Neural cell (in vitro differentiated cells): ENCODE data around the gene GRIP1. TPM values are rescaled to one million over a fixed set of nuclear protein-coding genes. Genes with fewer than 3 reads are reported as not detected.

ENCODE experiments used
- H2AFZ ChIP-seq: fragments of 200-600, 300-800 bp; sonication (generic), shearing (Covaris generic); 2 replicates; pipeline ENCODE4 v1.6.0; 2014; ENCODE audit warnings: low read depth, mild to moderate bottlenecking, antibody characterized with exemption, low read length, moderate library complexity
- H3F3A ChIP-seq: fragments of 200-600 bp; shearing (Covaris generic); 2 replicates; pipeline ENCODE4 v1.6.1; 2016; ENCODE audit warnings: mild to moderate bottlenecking, moderate library complexity, mixed read lengths, antibody characterized with exemption, low read length; ENCODE audit not compliant: insufficient read depth, poor library complexity, severe bottlenecking
- H3K27ac ChIP-seq: fragments of 200-600, 300-800 bp; sonication (generic), shearing (Covaris generic); 2 replicates; pipeline ENCODE4 v1.5.1; 2014; ENCODE audit warnings: mild to moderate bottlenecking, low read length, moderate library complexity
- H3K27me3 ChIP-seq: fragments of 300-800, 200-600 bp; sonication (generic), shearing (Covaris generic); 2 replicates; pipeline ENCODE4 v1.6.0; 2014; ENCODE audit warnings: mild to moderate bottlenecking, low read depth, low read length, moderate library complexity; ENCODE audit not compliant: insufficient read depth
- H3K36me3 ChIP-seq: fragments of 300-800, 200-600 bp; sonication (generic), shearing (Covaris generic); 2 replicates; pipeline ENCODE4 v1.5.1; 2014; ENCODE audit warnings: mild to moderate bottlenecking, antibody characterized with exemption, low read length, moderate library complexity; ENCODE audit not compliant: insufficient read depth
- H3K4me2 ChIP-seq: fragments of 300-800, 200-600 bp; sonication (generic), shearing (Covaris generic); 2 replicates; pipeline ENCODE4 v1.6.0; 2014; ENCODE audit warnings: mild to moderate bottlenecking, low read length
- H3K4me3 ChIP-seq: fragments of 300-800, 200-600 bp; sonication (generic), shearing (Covaris generic); 2 replicates; pipeline ENCODE4 v1.5.1; 2014; ENCODE audit warnings: mild to moderate bottlenecking, low read length, moderate library complexity
- H3K79me2 ChIP-seq: fragments of 200-600 bp; shearing (Covaris generic); replicated peaks from 2 replicates; pipeline ENCODE4 v1.6.0; 2014; ENCODE audit warnings: mild to moderate bottlenecking, low read length, moderate library complexity; ENCODE audit not compliant: insufficient read depth
- H3K9ac ChIP-seq: fragments of 300-800, 200-600 bp; sonication (generic), shearing (Covaris generic); 2 replicates; pipeline ENCODE4 v1.6.1; 2016; ENCODE audit warnings: mild to moderate bottlenecking, low read length, mixed read lengths
- H3K9me2 ChIP-seq: fragments of 200-600 bp; shearing (Covaris generic); 2 replicates; pipeline ENCODE4 v1.6.1; 2016; ENCODE audit warnings: mild to moderate bottlenecking, low read length, mixed read lengths; ENCODE audit not compliant: insufficient read depth
- H3K9me3 ChIP-seq: fragments of 200-600, 300-800 bp; sonication (generic), shearing (Covaris generic); 2 replicates; pipeline ENCODE4 v1.6.1; 2016; ENCODE audit warnings: mild to moderate bottlenecking, mixed run types, low read length, moderate library complexity, mixed read lengths
- H4K20me1 ChIP-seq: fragments of 200-600 bp; shearing (Covaris generic); 2 replicates; pipeline ENCODE4 v1.6.1; 2016; ENCODE audit warnings: mild to moderate bottlenecking, mixed run types; ENCODE audit not compliant: insufficient read depth
- EP300 ChIP-seq: fragments of 450-650 bp; conservative IDR thresholded peaks from 2 replicates; pipeline ENCODE4 v1.6.1; 2014; ENCODE audit warnings: antibody characterized with exemption, mild to moderate bottlenecking, moderate library complexity; ENCODE audit not compliant: poor library complexity, severe bottlenecking
- EZH2 ChIP-seq: fragments of 200-600, 300-800 bp; shearing (Covaris generic), sonication (generic); IDR thresholded peaks from 2 replicates; pipeline ENCODE4 v1.6.1; 2014; ENCODE audit warnings: antibody characterized with exemption, low read length, borderline replicate concordance, mild to moderate bottlenecking; ENCODE audit not compliant: insufficient read depth, poor library complexity, severe bottlenecking
- MXI1 ChIP-seq: fragments of 450-650 bp; conservative IDR thresholded peaks from 2 replicates; pipeline ENCODE4 v1.6.1; 2014; ENCODE audit warnings: antibody characterized with exemption, mild to moderate bottlenecking; ENCODE audit not compliant: poor library complexity, severe bottlenecking
- POLR2AphosphoS5 ChIP-seq: IDR thresholded peaks from 2 replicates; pipeline ENCODE4 v1.6.1; 2012
- RAD21 ChIP-seq: fragments of 450-650 bp; conservative IDR thresholded peaks from 2 replicates; pipeline ENCODE4 v1.6.1; 2014; ENCODE audit warnings: antibody characterized with exemption, mild to moderate bottlenecking, moderate library complexity
- REST ChIP-seq: IDR thresholded peaks from 2 replicates; pipeline ENCODE4 v1.6.1; 2012; ENCODE audit warnings: borderline replicate concordance
- SMC3 ChIP-seq: fragments of 450-650 bp; conservative IDR thresholded peaks from 2 replicates; pipeline ENCODE4 v1.6.1; 2014; ENCODE audit warnings: antibody characterized with exemption, mild to moderate bottlenecking, moderate library complexity; ENCODE audit not compliant: poor library complexity
- TAF1 ChIP-seq: IDR thresholded peaks from 2 replicates; pipeline ENCODE4 v1.6.1; 2012; ENCODE audit warnings: low read depth
- polyA plus RNA-seq: library from polyadenylated mRNA; depleted of rRNA; stranded (reverse); fragments of >200 nt; gene quantifications from 2 replicates; pipeline ENCODE4 v1.2.3, GENCODE V29; 2014
- TF ChIP-seq, protein P1 (sequence below): fragments of 450-650 bp; IDR thresholded peaks from 2 replicates; pipeline ENCODE4 v1.5.1; 2014; ENCODE audit warnings: antibody characterized with exemption, mild to moderate bottlenecking, moderate library complexity; ENCODE audit not compliant: poor library complexity, severe bottlenecking

Gene GRIP1
- polyA plus RNA-seq, 1 donor from 2014 or later = 41.1 TPM

- Histone ChIP-seq H3K4me3 (no peak overlapping the region), H2AFZ (no peak overlapping the region), H3K79me2 (no peaks in the 10 kb centered on the region), H3F3A (no peaks in the 10 kb centered on the region), H3K27me3 (no peaks in the 10 kb centered on the region), H3K9me3 (no peaks in the 10 kb centered on the region), H3K4me2 (no peak overlapping the region), H4K20me1 (no peaks in the 10 kb centered on the region), H3K9me2 (no peaks in the 10 kb centered on the region), H3K27ac (no peak overlapping the region), H3K9ac (no peak overlapping the region), H3K36me3 (no peaks in the 10 kb centered on the region)
- no peak for TF ChIP-seq MXI1
- no peak for TF ChIP-seq TAF1
- no peak for TF ChIP-seq REST
- no peak for TF ChIP-seq RAD21
- TF ChIP-seq, protein P1, sequence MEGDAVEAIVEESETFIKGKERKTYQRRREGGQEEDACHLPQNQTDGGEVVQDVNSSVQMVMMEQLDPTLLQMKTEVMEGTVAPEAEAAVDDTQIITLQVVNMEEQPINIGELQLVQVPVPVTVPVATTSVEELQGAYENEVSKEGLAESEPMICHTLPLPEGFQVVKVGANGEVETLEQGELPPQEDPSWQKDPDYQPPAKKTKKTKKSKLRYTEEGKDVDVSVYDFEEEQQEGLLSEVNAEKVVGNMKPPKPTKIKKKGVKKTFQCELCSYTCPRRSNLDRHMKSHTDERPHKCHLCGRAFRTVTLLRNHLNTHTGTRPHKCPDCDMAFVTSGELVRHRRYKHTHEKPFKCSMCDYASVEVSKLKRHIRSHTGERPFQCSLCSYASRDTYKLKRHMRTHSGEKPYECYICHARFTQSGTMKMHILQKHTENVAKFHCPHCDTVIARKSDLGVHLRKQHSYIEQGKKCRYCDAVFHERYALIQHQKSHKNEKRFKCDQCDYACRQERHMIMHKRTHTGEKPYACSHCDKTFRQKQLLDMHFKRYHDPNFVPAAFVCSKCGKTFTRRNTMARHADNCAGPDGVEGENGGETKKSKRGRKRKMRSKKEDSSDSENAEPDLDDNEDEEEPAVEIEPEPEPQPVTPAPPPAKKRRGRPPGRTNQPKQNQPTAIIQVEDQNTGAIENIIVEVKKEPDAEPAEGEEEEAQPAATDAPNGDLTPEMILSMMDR = no peak
- no peak for TF ChIP-seq SMC3
- TF ChIP-seq EP300 = no peak
- TF ChIP-seq EZH2 = no peak
- no peak for TF ChIP-seq POLR2AphosphoS5
These were observed 5.3 kb upstream of the GRIP1 start for GRCh38 chr12:66684222-66684621.

- no peaks in the 10 kb centered on the region for H3K27me3 ChIP-seq
- H2AFZ ChIP-seq = no peak overlapping the region
- H3K9ac ChIP-seq = no peak overlapping the region
- H4K20me1 ChIP-seq = no peaks in the 10 kb centered on the region
- no peaks in the 10 kb centered on the region for H3F3A ChIP-seq
- H3K36me3 ChIP-seq = no peaks in the 10 kb centered on the region
- TF ChIP-seq TAF1 (no peak), REST (no peak), MXI1 (no peak), POLR2AphosphoS5 (no peak), EZH2 (no peak), SMC3 (no peak), EP300 (no peak), RAD21 (no peak)
- TF ChIP-seq, protein P1 = no peak
- no peak overlapping the region for H3K27ac ChIP-seq
- H3K9me3 ChIP-seq = no peaks in the 10 kb centered on the region
- H3K9me2 ChIP-seq = no peaks in the 10 kb centered on the region
- no peak overlapping the region for H3K4me2 ChIP-seq
- no peaks in the 10 kb centered on the region for H3K79me2 ChIP-seq
- H3K4me3 ChIP-seq = no peak overlapping the region
These were observed 4.9 kb upstream of the GRIP1 start for GRCh38 chr12:66683822-66684221.
